K562 (cell line): ENCODE measurements around the gene COBLL1. TPM values are rescaled to one million over a fixed set of nuclear protein-coding genes. Genes with fewer than 3 reads are reported as not detected.

Experiments
- ATAC-seq: fragments of 200-7000 bp; cut with Tn5 transposase; 3 replicates; pipeline ENCODE4 v1.9.1; 2020; ENCODE audit warnings: moderate library complexity
- BruUV-seq: library from RNA; stranded (reverse); fragments of 400-500 nt; replicated peaks from 2 replicates; lab custom pipeline; 2021; lab: Mats Ljungman, UMichigan
- CTCF ChIA-PET: fragments of 300-600 bp; formaldehyde crosslinking; extraction: SDS; loops from one replicate; lab custom pipeline; 2021; ENCODE audit warnings: low intra/inter-chr PET ratio; lab: Yijun Ruan, JAX
- POLR2A ChIA-PET: fragments of 300-600, 350-650 bp; sonication (Branson Sonifier 250); formaldehyde crosslinking; extraction: SDS; loops from one replicate; lab custom pipeline; 2021; ENCODE audit warnings: antibody characterized with exemption, inconsistent platforms; lab: Yijun Ruan, JAX
- DNase-seq, 4 experiments: peaks; one replicate each; pipeline versions ENCODE4 v3.0.0 to v3.0.0-alpha.2; 2011 to 2018; ENCODE audit warnings: low spot score in 3 of 4, mixed read lengths in 3 of 4; ENCODE audit errors: extremely low read depth in 1 of 4
- FAIRE-seq: peaks from 2 replicates; lab custom pipeline; 2011; peaks lifted over from hg19 to GRCh38; lab: Jason Lieb, UNC
- H2AFZ ChIP-seq: 2 replicates; pipeline ENCODE4 v1.6.0; 2011; ENCODE audit warnings: low read depth, low read length, control low read depth, inconsistent platforms
- H3K27ac ChIP-seq: fragments of 200-600 bp; 3 replicates; pipeline ENCODE4 v1.8.0; 2011; ENCODE audit warnings: low read depth, mild to moderate bottlenecking, control low read depth, inconsistent platforms, low read length, moderate library complexity, mixed read lengths; ENCODE audit errors: extremely low read depth
- H3K27me3 ChIP-seq, 2 experiments: fragments of 300-600 bp in 1 of 2; 2 replicates in 1 of 2; 3 replicates in 1 of 2; pipeline versions ENCODE4 v1.6.0 to v1.8.0; 2011; ENCODE audit warnings: inconsistent platforms in 2 of 2, low read length in 2 of 2, mild to moderate bottlenecking in 1 of 2, mixed read lengths in 1 of 2, moderate library complexity in 1 of 2; ENCODE audit not compliant: control insufficient read depth in 2 of 2, insufficient read depth in 2 of 2
- H3K36me3 ChIP-seq: fragments of 300-600 bp; 3 replicates; pipeline ENCODE4 v1.8.0; 2011; ENCODE audit warnings: mild to moderate bottlenecking, low read length, inconsistent platforms; ENCODE audit not compliant: control insufficient read depth, insufficient read depth
- H3K4me1 ChIP-seq, 2 experiments: fragments of 200-600 bp in 1 of 2; replicated peaks in 1 of 2; 2 replicates in 1 of 2; 3 replicates in 1 of 2; pipeline versions ENCODE4 v1.5.1 to v1.8.0; 2011; ENCODE audit warnings: inconsistent platforms in 2 of 2, low read length in 2 of 2, mild to moderate bottlenecking in 1 of 2, mixed read lengths in 1 of 2, moderate library complexity in 1 of 2; ENCODE audit not compliant: control insufficient read depth in 2 of 2, insufficient read depth in 2 of 2
- H3K4me2 ChIP-seq: 2 replicates; pipeline ENCODE4 v1.6.1; 2011; ENCODE audit warnings: low read length, control low read depth, inconsistent platforms, mixed read lengths; ENCODE audit not compliant: insufficient read depth
- H3K4me3 ChIP-seq: fragments of 200-600 bp; sonication (generic), shearing (Covaris generic); 2 replicates; pipeline ENCODE4 v1.5.1; 2016; ENCODE audit warnings: control low read depth, inconsistent platforms
- H3K79me2 ChIP-seq: fragments of 200-600 bp; 3 replicates; pipeline ENCODE4 v1.8.0; 2011; ENCODE audit warnings: low read length, inconsistent platforms; ENCODE audit not compliant: control insufficient read depth, insufficient read depth
- H3K9ac ChIP-seq, 2 experiments: 2 replicates each; pipeline versions ENCODE4 v1.6.0 to v1.6.1; 2011; ENCODE audit warnings: low read depth in 2 of 2, low read length in 2 of 2, control low read depth in 1 of 2, inconsistent platforms in 1 of 2, mild to moderate bottlenecking in 1 of 2, mixed read lengths in 1 of 2; ENCODE audit not compliant: insufficient read depth in 1 of 2
- H3K9me1 ChIP-seq: one replicate; pipeline ENCODE4 v1.6.0; 2011; ENCODE audit warnings: inconsistent platforms, mild to moderate bottlenecking, low read length, moderate library complexity; ENCODE audit not compliant: control insufficient read depth, insufficient read depth
- H3K9me3 ChIP-seq: replicated peaks from 2 replicates; pipeline ENCODE4 v1.5.1; 2011; ENCODE audit warnings: low read depth, low read length, inconsistent platforms; ENCODE audit not compliant: control insufficient read depth, insufficient read depth
- H4K20me1 ChIP-seq: replicated peaks from 2 replicates; pipeline ENCODE4 v1.6.1; 2011; ENCODE audit warnings: low read length, inconsistent platforms, mixed read lengths; ENCODE audit not compliant: control insufficient read depth, insufficient read depth
- ELK3 ChIP-seq: fragments of 450-650 bp; formaldehyde crosslinking; IDR thresholded peaks from 2 replicates; pipeline ENCODE4 v1.4.0; 2020; ENCODE audit warnings: mild to moderate bottlenecking
- FIP1L1 ChIP-seq: fragments of 200-400 bp; formaldehyde crosslinking; IDR thresholded peaks from 2 replicates; pipeline ENCODE4 v1.6.1; 2018; ENCODE audit warnings: mild to moderate bottlenecking, low read depth, low read length; ENCODE audit not compliant: poor library complexity, severe bottlenecking
- MAFF ChIP-seq: IDR thresholded peaks from 2 replicates; pipeline ENCODE4 v1.6.1; 2012; ENCODE audit warnings: low read length, improper control_type of control experiment
- ZNF12 ChIP-seq: sonication (generic); formaldehyde crosslinking; IDR thresholded peaks from 2 replicates; pipeline ENCODE4 v1.4.0; 2020; ENCODE audit warnings: mild to moderate bottlenecking, missing genetic modification reagents
- WGBS: fragments of 100-300 bp; shearing (Covaris generic); methylation state at CpG from one replicate; pipeline ENCODE4 v1.1.6; 2016; ENCODE audit warnings: low coverage, mixed read lengths; ENCODE audit not compliant: insufficient coverage; ENCODE audit errors: missing lambda C conversion rate; 5-methylcytosine and 5-hydroxymethylcytosine counted together
- in situ Hi-C: fragments of 300-500 bp; cut with MboI; formaldehyde crosslinking; loops from 4 replicates; pipeline ENCODE4 v1.15.0; 2018; ENCODE audit warnings: inconsistent platforms, mixed read lengths
- intact Hi-C: fragments of 100-400 bp; cut with micrococcal nuclease; formaldehyde crosslinking; loops from 2 replicates; pipeline ENCODE4 v1.14.2; 2022
- polyA plus RNA-seq, 8 experiments: library from polyadenylated mRNA; depleted of rRNA in 4 of 8; stranded (reverse) in 5 of 8; unstranded in 3 of 8; fragments of >200 nt; fragmentation: Nextera tagmentation in 2 of 8; fragmentation: Illumina TruSeq in 1 of 8; extraction: Ambion mirVana in 2 of 8; extraction: Trizol in 1 of 8; gene quantifications; 2 replicates each; pipeline versions ENCODE4 v1.2.1 to v1.2.3, GENCODE V29; 2011 to 2014; ENCODE audit warnings: inconsistent platforms in 1 of 8, missing spikeins in 1 of 8
- total RNA-seq, 7 experiments: library from RNA; depleted of rRNA in 6 of 7; stranded (reverse); fragments of >200 nt in 6 of 7; fragmentation: Illumina TruSeq in 2 of 7; extraction: Trizol in 2 of 7; gene quantifications; 2 replicates each; pipeline versions ENCODE4 v1.2.1 to v1.2.3, GENCODE V29; 2011 to 2021; ENCODE audit warnings: low replicate concordance in 1 of 7

Gene COBLL1
- total and polyA plus RNA-seq, 9 of the 15 experiments (the other 6 are each of a cell fraction or from before 2014, with no cell fraction given) = 0.07 to 1.6 (median 0.71) TPM

- Histone ChIP-seq H3K9me1 (no peaks in the 10 kb centered on the region), H4K20me1 (no peaks in the 10 kb centered on the region), H3K9me3 (0 out of 2 replicates have a peak, but pooled peaks cover 4% of the 10 kb centered on the region), H3K79me2 (no peaks in the 10 kb centered on the region), H3K4me3 (no peak overlapping the region), H2AFZ (no peak overlapping the region), H3K9ac (no peak overlapping the region), H3K27me3 (no peaks in the 10 kb centered on the region), H3K36me3 (no peaks in the 10 kb centered on the region), H3K4me1 (no peaks in the 10 kb centered on the region), H3K27ac (no peak overlapping the region), H3K4me2 (no peak overlapping the region)
- intact Hi-C loops = no loop called here
- POLR2A ChIA-PET = no interaction called here
- FAIRE-seq (no peak), DNase-seq (no peak), ATAC-seq (no peak)
- in situ Hi-C loops = no loop called here
- no TSS peak for BruUV-seq
- CTCF ChIA-PET = no interaction called here
- WGBS = 1% methylated on average over 4 of the region's 4 CpGs
- no peak for TF ChIP-seq FIP1L1
- TF ChIP-seq ELK3 (CRISPR knock-in tag) = no peak
- TF ChIP-seq MAFF = no peak
- no peak for TF ChIP-seq ZNF12 (CRISPR knock-in tag)
These were observed 35.5 kb upstream of the COBLL1 start for GRCh38 chr2:164877169-164877568.
